ENCODE measurements around the gene MAST4. TPM values are rescaled to one million over a fixed set of nuclear protein-coding genes. Genes with fewer than 3 reads are reported as not detected.

MAST4 gene
- polyA plus RNA-seq, 3 donors, result 12.5 to 15.3 (median 13.7) TPM

- no peak for DNase-seq (ENCODE audit: low read depth in 3 of 3, low spot score in 2 of 3)
Observed at GRCh38 chr5:67194166-67194565, 598.0 kb downstream of the MAST4 start.

GRCh38 chr5:67195406-67196275 lies 599.4 kb downstream of the MAST4 start:
- no peak for DNase-seq (ENCODE audit: low read depth in 3 of 3, low spot score in 2 of 3)

GRCh38 chr5:67196537-67197059 lies 600.4 kb downstream of the MAST4 start, which contains the start of gene CD180:
TSS of gene CD180 (minus strand) at chr5:67196799. CDS start at chr5:67196641, 158 bp downstream.
- no peak for DNase-seq (ENCODE audit: low read depth in 3 of 3, low spot score in 2 of 3)

- DNase-seq (ENCODE audit: low read depth in 3 of 3, low spot score in 2 of 3), result no peak
Observed at GRCh38 chr5:67197536-67197935, 601.3 kb downstream of the MAST4 start.

- DNase-seq (ENCODE audit: low read depth in 3 of 3, low spot score in 2 of 3), result no peak
Observed at GRCh38 chr5:67198917-67199316, 602.7 kb downstream of the MAST4 start.

GRCh38 chr5:67199859-67200258 lies 603.7 kb downstream of the MAST4 start:
- DNase-seq (ENCODE audit: low read depth in 3 of 3, low spot score in 2 of 3), result no peak

- no peak for DNase-seq (ENCODE audit: low read depth in 3 of 3, low spot score in 2 of 3)
Observed at GRCh38 chr5:67200809-67201562, 604.8 kb downstream of the MAST4 start.

- DNase-seq (ENCODE audit: low read depth in 3 of 3, low spot score in 2 of 3), result no peak
Observed at GRCh38 chr5:67201897-67202549, 605.8 kb downstream of the MAST4 start.

- DNase-seq (ENCODE audit: low read depth in 3 of 3, low spot score in 2 of 3), result no peak
Observed at GRCh38 chr5:67202828-67203227, 606.6 kb downstream of the MAST4 start.

- no peak for DNase-seq (ENCODE audit: low read depth in 3 of 3, low spot score in 2 of 3)
Observed at GRCh38 chr5:67203701-67204074, 607.5 kb downstream of the MAST4 start.

- DNase-seq (ENCODE audit: low read depth in 3 of 3, low spot score in 2 of 3), result no peak
Observed at GRCh38 chr5:67204821-67205220, 608.6 kb downstream of the MAST4 start.

GRCh38 chr5:67205981-67206380 lies 609.8 kb downstream of the MAST4 start:
- DNase-seq (ENCODE audit: low read depth in 3 of 3, low spot score in 2 of 3), result no peak

- no peak for DNase-seq (ENCODE audit: low read depth in 3 of 3, low spot score in 2 of 3)
Observed at GRCh38 chr5:67206461-67206860, 610.3 kb downstream of the MAST4 start.

GRCh38 chr5:67206929-67207328 lies 610.7 kb downstream of the MAST4 start:
- no peak for DNase-seq (ENCODE audit: low read depth in 3 of 3, low spot score in 2 of 3)

GRCh38 chr5:67208403-67208802 lies 612.2 kb downstream of the MAST4 start:
- no peak for DNase-seq (ENCODE audit: low read depth in 3 of 3, low spot score in 2 of 3)

- DNase-seq (ENCODE audit: low read depth in 3 of 3, low spot score in 2 of 3), result peak; percentile 56 to 65 (median 60)
Observed at GRCh38 chr5:67209141-67209771, 613.1 kb downstream of the MAST4 start.

- no peak for DNase-seq (ENCODE audit: low read depth in 3 of 3, low spot score in 2 of 3)
Observed at GRCh38 chr5:67211926-67212325, 615.7 kb downstream of the MAST4 start.

- DNase-seq (ENCODE audit: low read depth in 3 of 3, low spot score in 2 of 3), result no peak
Observed at GRCh38 chr5:67214036-67214435, 617.8 kb downstream of the MAST4 start.

- no peak for DNase-seq (ENCODE audit: low read depth in 3 of 3, low spot score in 2 of 3)
Observed at GRCh38 chr5:67214707-67215447, 618.7 kb downstream of the MAST4 start.
